GM18951 (cell line): Measurements from ENCODE around the gene KRTAP29-1.

ENCODE experiments used
- POLR2A ChIP-seq: IDR thresholded peaks from 4 replicates; pipeline ENCODE4 v1.6.1; 2011; ENCODE audit warnings: mild to moderate bottlenecking; ENCODE audit not compliant: insufficient read length, insufficient read depth; ENCODE audit errors: extremely low read depth
- in situ Hi-C: fragments of 300-500 bp; cut with MboI; formaldehyde crosslinking; loops from one replicate; pipeline ENCODE4 v1.12.0; 2022; ENCODE audit warnings: low sequenced_read_pairs, mixed read lengths, inconsistent platforms; ENCODE audit not compliant: unreplicated experiment

The KRTAP29-1 gene

GRCh38 chr17:41335747-41336146, 33.1 kb upstream of the KRTAP29-1 start:
- in situ Hi-C loops: no loop called here

GRCh38 chr17:41334385-41335305, 32.0 kb upstream of the KRTAP29-1 start:
- no peak for TF ChIP-seq POLR2A
- in situ Hi-C loops: no loop called here

More at GRCh38 chr17:41335747-41336146, 33.1 kb upstream of the KRTAP29-1 start:
- no peak for TF ChIP-seq POLR2A

- TF ChIP-seq POLR2A: no peak
- in situ Hi-C loops: no loop called here
These were observed 31.2 kb upstream of the KRTAP29-1 start for GRCh38 chr17:41333836-41334235.

GRCh38 chr17:41333098-41333497, 30.4 kb upstream of the KRTAP29-1 start:
- in situ Hi-C loops: no loop called here
- no peak for TF ChIP-seq POLR2A

- no peak for TF ChIP-seq POLR2A
- in situ Hi-C loops: no loop called here
These were observed 29.6 kb upstream of the KRTAP29-1 start for GRCh38 chr17:41332239-41332638.

- in situ Hi-C loops: no loop called here
- TF ChIP-seq POLR2A: no peak
These were observed 29.0 kb upstream of the KRTAP29-1 start for GRCh38 chr17:41331606-41332005.

GRCh38 chr17:41329279-41329948, 26.8 kb upstream of the KRTAP29-1 start:
- no peak for TF ChIP-seq POLR2A
- in situ Hi-C loops: no loop called here

- no peak for TF ChIP-seq POLR2A
- in situ Hi-C loops: no loop called here
These were observed 25.6 kb upstream of the KRTAP29-1 start for GRCh38 chr17:41328207-41328606.

GRCh38 chr17:41327411-41328120, 24.9 kb upstream of the KRTAP29-1 start:
- TF ChIP-seq POLR2A: no peak
- in situ Hi-C loops: no loop called here

GRCh38 chr17:41326173-41327145, 23.8 kb upstream of the KRTAP29-1 start:
- no peak for TF ChIP-seq POLR2A
- in situ Hi-C loops: no loop called here

- TF ChIP-seq POLR2A: no peak
- in situ Hi-C loops: no loop called here
These were observed 23.0 kb upstream of the KRTAP29-1 start for GRCh38 chr17:41325611-41326010.

- in situ Hi-C loops: no loop called here
- TF ChIP-seq POLR2A: no peak
These were observed 22.5 kb upstream of the KRTAP29-1 start for GRCh38 chr17:41325126-41325525.
